DND-41 (cell line): ENCODE measurements around the gene TMTC1.

Experiments used
- ATAC-seq: fragments of 200-7000 bp; cut with Tn5 transposase; 3 replicates; pipeline ENCODE4 v1.9.1; 2021; ENCODE audit warnings: low read depth; ENCODE audit not compliant: insufficient read depth
- DNase-seq: peaks from one replicate; pipeline ENCODE4 v3.0.0-alpha.2; 2020
- H2AFZ ChIP-seq: 2 replicates; pipeline ENCODE4 v1.6.0; 2012; ENCODE audit warnings: low read depth, low read length
- H3K27ac ChIP-seq: 2 replicates; pipeline ENCODE4 v1.5.1; 2012; ENCODE audit warnings: low read length, inconsistent platforms
- H3K27me3 ChIP-seq: fragments of 200-600 bp; sonication (generic); 2 replicates; pipeline ENCODE4 v1.6.0; 2012; ENCODE audit warnings: low read length, mild to moderate bottlenecking, inconsistent platforms; ENCODE audit not compliant: insufficient read depth, poor library complexity
- H3K36me3 ChIP-seq: 2 replicates; pipeline ENCODE4 v1.5.1; 2012; ENCODE audit warnings: low read length, inconsistent platforms; ENCODE audit not compliant: insufficient read depth
- H3K4me1 ChIP-seq: 2 replicates; pipeline ENCODE4 v1.5.1; 2012; ENCODE audit warnings: mild to moderate bottlenecking, low read length; ENCODE audit not compliant: insufficient read depth
- H3K4me2 ChIP-seq: 2 replicates; pipeline ENCODE4 v1.6.0; 2012; ENCODE audit warnings: mild to moderate bottlenecking, moderate library complexity, low read length, inconsistent platforms; ENCODE audit not compliant: insufficient read depth
- H3K4me3 ChIP-seq, 2 experiments: fragments of 200-600 bp in 1 of 2; shearing (Covaris generic) in 1 of 2; 2 replicates each; pipeline ENCODE4 v1.5.1; 2012 to 2016; ENCODE audit warnings: inconsistent platforms in 2 of 2, low read length in 2 of 2, mild to moderate bottlenecking in 2 of 2, low read depth in 1 of 2, moderate library complexity in 1 of 2
- H3K79me2 ChIP-seq: 2 replicates; pipeline ENCODE4 v1.6.0; 2012; ENCODE audit warnings: low read length, inconsistent platforms; ENCODE audit not compliant: insufficient read depth
- H3K9ac ChIP-seq: 2 replicates; pipeline ENCODE4 v1.6.0; 2012; ENCODE audit warnings: low read depth, mild to moderate bottlenecking, inconsistent platforms, low read length, moderate library complexity
- H3K9me3 ChIP-seq: 2 replicates; pipeline ENCODE4 v1.5.1; 2012; ENCODE audit warnings: low read length, moderate library complexity, mild to moderate bottlenecking, inconsistent platforms; ENCODE audit not compliant: insufficient read depth, severe bottlenecking
- H4K20me1 ChIP-seq: 2 replicates; pipeline ENCODE4 v1.6.0; 2012; ENCODE audit warnings: low read length; ENCODE audit not compliant: insufficient read depth
- CTCF ChIP-seq: IDR thresholded peaks from 2 replicates; pipeline ENCODE4 v1.5.1; 2012; ENCODE audit warnings: borderline replicate concordance, low read length, moderate library complexity, mild to moderate bottlenecking; ENCODE audit not compliant: poor library complexity, severe bottlenecking; ENCODE audit errors: extremely low read depth
- EZH2 ChIP-seq: IDR thresholded peaks from 3 replicates; pipeline ENCODE4 v1.6.1; 2012; ENCODE audit warnings: borderline replicate concordance, low read depth, mild to moderate bottlenecking, moderate library complexity, low read length, inconsistent platforms; ENCODE audit not compliant: severe bottlenecking

TMTC1 gene

GRCh38 chr12:29534935-29535334, 248.8 kb downstream of the TMTC1 start:
- ATAC-seq (no peak), DNase-seq (no peak)
- no peak overlapping the region for H3K4me2 ChIP-seq
- no peaks in the 10 kb centered on the region for H3K9me3 ChIP-seq
- H3K4me1 ChIP-seq, result no peaks in the 10 kb centered on the region
- TF ChIP-seq CTCF, result no peak
- TF ChIP-seq EZH2, result no peak
- H4K20me1 ChIP-seq, result no peaks in the 10 kb centered on the region
- H3K27me3 ChIP-seq, result peaks cover 9% of the 10 kb centered on the region
- no peak overlapping the region for H3K4me3 ChIP-seq
- H3K36me3 ChIP-seq, result no peaks in the 10 kb centered on the region
- no peak overlapping the region for H3K27ac ChIP-seq
- H3K9ac ChIP-seq, result no peak overlapping the region
- H2AFZ ChIP-seq, result no peak overlapping the region
- H3K79me2 ChIP-seq, result no peaks in the 10 kb centered on the region

DNA sequence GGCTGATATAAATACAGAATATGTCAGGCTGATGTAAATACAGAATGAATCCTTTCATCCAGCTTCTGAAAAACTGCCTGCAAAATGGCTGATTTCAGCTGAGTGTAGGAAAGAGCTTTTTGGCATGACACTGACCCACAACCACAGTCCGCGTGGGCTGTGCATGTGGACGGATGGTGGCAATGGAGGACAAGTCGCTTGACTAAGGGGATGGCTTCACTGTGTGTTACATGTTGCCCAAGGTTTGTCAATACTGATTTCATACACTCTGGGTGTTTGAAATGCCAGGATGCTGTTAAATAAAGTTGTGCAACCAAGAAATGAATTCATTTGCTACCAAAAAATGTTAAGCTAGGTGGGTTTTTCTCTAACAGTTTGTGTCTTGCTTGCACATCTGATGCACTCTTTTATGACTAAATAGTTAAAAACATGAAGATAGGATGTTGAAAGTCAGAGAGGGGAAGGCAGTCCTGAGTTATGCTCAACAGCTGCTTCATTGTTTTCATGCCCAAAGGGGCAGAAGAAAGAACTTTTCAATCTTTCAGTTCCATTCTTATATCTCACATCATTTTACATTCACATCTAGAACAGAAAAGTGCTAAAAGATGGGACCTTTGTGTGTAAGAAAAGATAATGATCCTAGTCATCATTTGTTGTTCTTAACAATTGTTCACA, 249.8 kb downstream of the TMTC1 start:
- Histone ChIP-seq H3K4me2 (no peak overlapping the region), H3K79me2 (no peaks in the 10 kb centered on the region), H3K27me3 (peaks cover 7% of the 10 kb centered on the region), H3K36me3 (no peaks in the 10 kb centered on the region), H3K27ac (no peak overlapping the region), H4K20me1 (no peaks in the 10 kb centered on the region), H3K9me3 (no peaks in the 10 kb centered on the region), H2AFZ (no peak overlapping the region), H3K4me3 (no peak overlapping the region), H3K9ac (no peak overlapping the region), H3K4me1 (no peaks in the 10 kb centered on the region)
- DNase-seq, result no peak
- TF ChIP-seq EZH2 (no peak), CTCF (no peak)
- no peak for ATAC-seq

DNA sequence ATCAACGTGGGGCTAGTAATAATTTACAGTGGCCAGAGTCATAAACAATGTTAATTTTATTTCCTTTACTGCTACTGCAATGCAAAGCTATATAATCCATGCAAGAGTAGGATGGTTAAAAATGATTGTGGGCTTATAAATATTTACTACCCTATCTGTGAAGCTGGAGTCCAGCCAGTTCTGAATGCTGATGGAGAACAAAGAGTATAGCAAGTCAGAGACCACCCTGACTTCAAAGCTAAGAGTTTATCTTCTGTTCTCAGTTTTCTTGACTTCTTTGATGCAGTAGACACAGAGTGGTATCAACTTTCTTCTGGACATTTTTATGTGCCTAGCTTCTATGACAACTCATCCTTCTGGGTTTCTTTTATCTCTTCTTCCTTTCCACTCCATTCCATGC, 252.3 kb downstream of the TMTC1 start:
- TF ChIP-seq EZH2 (no peak), CTCF (no peak)
- no peak overlapping the region for H2AFZ ChIP-seq
- DNase-seq, result no peak

DNA sequence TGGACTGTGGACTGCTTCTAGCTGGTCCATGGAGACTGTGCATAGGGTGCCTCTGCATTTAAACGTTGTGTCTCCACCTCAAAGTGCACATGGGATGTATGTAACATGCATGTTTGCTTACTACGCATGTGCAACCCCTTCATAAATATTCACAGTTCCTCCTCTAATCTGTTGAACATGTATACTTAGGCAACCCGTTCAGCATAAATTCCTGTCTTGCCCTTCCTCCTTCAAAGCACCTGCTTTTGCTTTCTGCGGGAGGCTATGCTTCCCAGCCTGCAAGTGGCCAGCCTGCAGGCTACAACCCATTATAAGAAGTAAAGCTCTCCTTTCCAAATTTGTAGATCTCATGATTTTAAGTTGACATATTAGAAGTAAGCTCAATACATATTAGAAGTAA, 253.3 kb downstream of the TMTC1 start:
- H3K4me3 ChIP-seq, result no peak overlapping the region
- H3K4me2 ChIP-seq, result no peak overlapping the region
- peaks cover 4% of the 10 kb centered on the region for H3K27me3 ChIP-seq
- no peaks in the 10 kb centered on the region for H3K79me2 ChIP-seq
- no peak for ATAC-seq
- H3K9me3 ChIP-seq, result no peaks in the 10 kb centered on the region
- H4K20me1 ChIP-seq, result no peaks in the 10 kb centered on the region
- no peak overlapping the region for H2AFZ ChIP-seq
- H3K36me3 ChIP-seq, result no peaks in the 10 kb centered on the region
- DNase-seq, result no peak
- TF ChIP-seq EZH2 (no peak), CTCF (no peak)
- no peak overlapping the region for H3K27ac ChIP-seq
- H3K9ac ChIP-seq, result no peak overlapping the region
- no peaks in the 10 kb centered on the region for H3K4me1 ChIP-seq

More for the DNA sequence above, 252.3 kb downstream of the TMTC1 start:
- Histone ChIP-seq H3K4me1 (no peaks in the 10 kb centered on the region), H3K79me2 (no peaks in the 10 kb centered on the region), H3K4me2 (no peak overlapping the region), H3K27me3 (peaks cover 4% of the 10 kb centered on the region), H4K20me1 (no peaks in the 10 kb centered on the region), H3K9ac (no peak overlapping the region), H3K27ac (no peak overlapping the region), H3K4me3 (no peak overlapping the region), H3K9me3 (no peaks in the 10 kb centered on the region), H3K36me3 (no peaks in the 10 kb centered on the region)
- no peak for ATAC-seq
